CD4-positive, CD25-positive, alpha-beta regulatory T cell (primary cell): ENCODE data around the gene ADAMTS8. TPM values are rescaled to one million over a fixed set of nuclear protein-coding genes. Genes with fewer than 3 reads are reported as not detected.
A peak's percentile ranks its signal among the peaks of the same experiment; 100 is the strongest.

Experiments used
- ATAC-seq, 2 donors: fragments of 150-1000 bp; cut with Tn5 transposase; one replicate each; pipeline ENCODE4 v1.10.0; 2021; ENCODE audit warnings: low read depth in 2 of 2, moderate number of reproducible peaks in 2 of 2, moderate library complexity in 1 of 2
- DNase-seq, 3 donors: peaks; one replicate each; pipeline versions ENCODE4 v3.0.0 to v3.0.0-alpha.2; 2012 to 2022; ENCODE audit warnings: mixed read lengths in 1 of 3
- H3K27ac ChIP-seq: one replicate; pipeline ENCODE4 v1.7.0; 2013; ENCODE audit warnings: mild to moderate bottlenecking, low read length; ENCODE audit not compliant: insufficient read depth, poor library complexity, severe bottlenecking
- H3K27me3 ChIP-seq: one replicate; pipeline ENCODE4 v1.7.0; 2013; ENCODE audit warnings: low read length; ENCODE audit not compliant: control insufficient read depth, insufficient read depth
- H3K36me3 ChIP-seq: one replicate; pipeline ENCODE4 v1.7.0; 2013; ENCODE audit warnings: mild to moderate bottlenecking, low read length, moderate library complexity; ENCODE audit not compliant: control insufficient read depth, insufficient read depth
- H3K4me1 ChIP-seq: 2 replicates; pipeline ENCODE4 v1.7.0; 2013; ENCODE audit warnings: mild to moderate bottlenecking, low read length; ENCODE audit not compliant: insufficient read depth, control insufficient read depth, poor library complexity, severe bottlenecking
- H3K4me3 ChIP-seq: one replicate; pipeline ENCODE4 v1.7.0; 2013; ENCODE audit warnings: low read depth, mild to moderate bottlenecking, low read length, moderate library complexity
- H3K9me3 ChIP-seq, 2 experiments: 1 replicate in 1 of 2; 2 replicates in 1 of 2; pipeline ENCODE4 v1.7.0; 2013; ENCODE audit warnings: low read length in 2 of 2, mild to moderate bottlenecking in 1 of 2, moderate library complexity in 1 of 2; ENCODE audit not compliant: control insufficient read depth in 2 of 2
- H3K27ac Mint-ChIP-seq, 3 donors: one replicate each; pipeline ENCODE4 v1.8.0; 2020 to 2022; ENCODE audit warnings: mild to moderate bottlenecking in 3 of 3, mixed read lengths in 3 of 3, moderate library complexity in 2 of 3
- H3K27me3 Mint-ChIP-seq: one replicate; pipeline ENCODE4 v1.8.0; 2022; ENCODE audit warnings: mild to moderate bottlenecking, mixed read lengths
- H3K36me3 Mint-ChIP-seq: one replicate; pipeline ENCODE4 v1.8.0; 2020; ENCODE audit warnings: mixed read lengths
- H3K4me1 Mint-ChIP-seq, 4 donors: one replicate each; pipeline ENCODE4 v1.8.0; 2020 to 2022; ENCODE audit warnings: mixed read lengths in 4 of 4, mild to moderate bottlenecking in 1 of 4
- H3K4me3 Mint-ChIP-seq, 4 donors: one replicate each; pipeline ENCODE4 v1.8.0; 2020 to 2022; ENCODE audit warnings: mild to moderate bottlenecking in 4 of 4, mixed read lengths in 4 of 4, moderate library complexity in 3 of 4
- H3K9me3 Mint-ChIP-seq, 7 donors: one replicate each; pipeline ENCODE4 v1.8.0; 2020 to 2022; ENCODE audit warnings: mixed read lengths in 7 of 7, mild to moderate bottlenecking in 3 of 7, moderate library complexity in 2 of 7
- polyA plus RNA-seq, 4 donors: library from polyadenylated mRNA; unstranded; fragments of 300-500 nt; fragmentation: Illumina TruSeq; gene quantifications; one replicate each; pipeline ENCODE4 v1.2.3, GENCODE V29; 2021
- total RNA-seq: library from RNA; stranded (reverse); gene quantifications from one replicate; pipeline ENCODE4 v1.2.3, GENCODE V29; 2022

The ADAMTS8 gene
- total and polyA plus RNA-seq, 5 donors from 2014 or later: 0.18 TPM; not detected in 4

DNA sequence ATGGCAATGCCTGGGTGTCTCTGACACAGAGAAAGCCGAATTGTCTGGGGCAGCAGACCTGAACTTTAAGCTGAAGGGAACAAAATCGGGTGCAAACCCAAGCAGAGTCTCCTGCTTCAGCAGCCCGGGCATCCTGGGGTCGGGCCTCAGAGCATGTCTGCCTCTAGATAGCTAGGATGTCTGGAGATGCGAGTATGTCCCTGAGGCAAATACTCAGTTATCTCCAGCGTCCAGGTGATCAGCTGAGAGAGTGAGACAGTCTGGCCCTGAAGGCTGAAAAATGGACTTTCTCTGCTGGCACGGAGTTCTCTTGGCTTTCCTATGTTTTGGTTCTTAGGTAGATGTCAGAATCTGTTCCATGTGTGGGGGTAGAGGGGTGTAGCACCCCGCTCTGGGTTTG is 3.3 kb downstream of the ADAMTS8 start:
- Histone ChIP-seq H3K9me3 (no peaks in the 10 kb centered on the region), H3K27ac (no peak overlapping the region), H3K4me3 (no peak overlapping the region), H3K4me1 (peaks cover 4% of the 10 kb centered on the region), H3K27me3 (peaks cover 13% of the 10 kb centered on the region), H3K36me3 (no peaks in the 10 kb centered on the region)
- H3K27ac Mint-ChIP-seq: no peak overlapping the region
- DNase-seq: no peak
- H3K4me3 Mint-ChIP-seq: no peak overlapping the region
- peaks cover 0 to 5% (median 0%) of the 10 kb centered on the region in 7 donors for H3K9me3 Mint-ChIP-seq
- H3K36me3 Mint-ChIP-seq: no peaks in the 10 kb centered on the region
- peaks cover 0 to 13% (median 2%) of the 10 kb centered on the region in 4 donors for H3K4me1 Mint-ChIP-seq
- ATAC-seq: no peak
- H3K27me3 Mint-ChIP-seq: peaks cover 61% of the 10 kb centered on the region

GRCh38 chr11:130424613-130425140 is 3.7 kb downstream of the ADAMTS8 start:
- ATAC-seq: no peak
- H3K4me1 Mint-ChIP-seq: peaks cover 0 to 13% (median 2%) of the 10 kb centered on the region in 4 donors
- peaks cover 0 to 5% (median 0%) of the 10 kb centered on the region in 7 donors for H3K9me3 Mint-ChIP-seq
- H3K4me3 ChIP-seq: no peak overlapping the region
- no peaks in the 10 kb centered on the region for H3K36me3 Mint-ChIP-seq
- no peak overlapping the region for H3K27ac ChIP-seq
- H3K9me3 ChIP-seq: no peaks in the 10 kb centered on the region
- H3K4me1 ChIP-seq: peaks cover 4% of the 10 kb centered on the region
- peaks cover 8% of the 10 kb centered on the region for H3K27me3 ChIP-seq
- peak overlapping the region in 1 of 3 donors; percentile 73 for H3K27ac Mint-ChIP-seq
- H3K4me3 Mint-ChIP-seq: no peak overlapping the region
- no peaks in the 10 kb centered on the region for H3K36me3 ChIP-seq
- DNase-seq: no peak
- peaks cover 56% of the 10 kb centered on the region for H3K27me3 Mint-ChIP-seq

GRCh38 chr11:130423541-130424142 is 4.8 kb downstream of the ADAMTS8 start:
- Mint-ChIP-seq H3K9me3 (peaks cover 0 to 5% (median 0%) of the 10 kb centered on the region in 7 donors), H3K36me3 (no peaks in the 10 kb centered on the region), H3K4me3 (no peak overlapping the region), H3K4me1 (peaks cover 0 to 6% (median 2%) of the 10 kb centered on the region in 4 donors), H3K27me3 (peaks cover 46% of the 10 kb centered on the region), H3K27ac (no peak overlapping the region)
- DNase-seq (no peak), ATAC-seq (no peak)
- Histone ChIP-seq H3K9me3 (no peaks in the 10 kb centered on the region), H3K27me3 (peaks cover 3% of the 10 kb centered on the region), H3K4me3 (no peak overlapping the region), H3K4me1 (peaks cover 4% of the 10 kb centered on the region), H3K36me3 (no peaks in the 10 kb centered on the region), H3K27ac (no peak overlapping the region)

DNA sequence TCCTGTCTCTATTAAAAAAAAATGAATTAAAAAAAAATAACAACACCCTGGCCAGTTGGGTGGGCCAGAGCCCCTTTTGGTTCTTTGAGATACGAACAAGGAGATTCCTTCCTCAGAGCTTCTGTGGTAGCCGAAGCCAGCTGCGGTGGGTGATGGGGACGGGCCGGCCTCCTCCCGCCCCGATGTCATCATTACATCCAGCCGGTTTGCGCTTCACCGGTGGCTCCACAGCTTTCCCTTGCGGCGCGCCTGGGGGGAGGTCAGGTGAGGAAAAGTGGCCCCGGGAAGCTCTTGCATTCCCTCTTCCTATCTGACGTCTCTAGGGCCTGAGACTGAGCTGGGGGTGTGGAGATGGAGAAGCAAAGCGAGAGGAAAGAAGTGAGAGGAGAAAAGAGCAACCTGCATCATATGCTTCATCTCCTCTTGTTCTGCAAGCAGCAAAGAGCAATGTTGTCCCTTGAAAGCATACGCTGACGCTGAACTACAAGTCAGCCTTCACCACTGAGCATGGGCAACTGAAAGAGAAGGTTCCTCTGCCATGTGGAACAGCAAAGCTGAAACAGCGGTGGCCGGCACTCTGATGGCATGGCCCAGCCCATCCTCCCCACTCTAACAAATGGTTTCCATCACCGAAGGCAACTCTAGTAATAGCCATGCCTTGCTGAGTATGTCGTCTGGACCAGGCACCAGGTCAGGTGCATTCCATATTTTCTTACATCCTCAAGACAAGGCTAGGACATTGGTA is 6.0 kb downstream of the ADAMTS8 start:
- no peak overlapping the region for H3K27ac ChIP-seq
- Mint-ChIP-seq H3K27ac (no peak overlapping the region), H3K4me1 (peaks cover 0 to 4% (median 2%) of the 10 kb centered on the region in 4 donors), H3K27me3 (peaks cover 43% of the 10 kb centered on the region), H3K4me3 (no peak overlapping the region), H3K9me3 (peaks cover 0 to 5% (median 0%) of the 10 kb centered on the region in 7 donors), H3K36me3 (no peaks in the 10 kb centered on the region)
- H3K9me3 ChIP-seq: no peaks in the 10 kb centered on the region
- H3K4me3 ChIP-seq: no peak overlapping the region
- no peaks in the 10 kb centered on the region for H3K4me1 ChIP-seq
- ATAC-seq (no peak), DNase-seq (no peak)
- H3K36me3 ChIP-seq: no peaks in the 10 kb centered on the region
- peaks cover 3% of the 10 kb centered on the region for H3K27me3 ChIP-seq

DNA sequence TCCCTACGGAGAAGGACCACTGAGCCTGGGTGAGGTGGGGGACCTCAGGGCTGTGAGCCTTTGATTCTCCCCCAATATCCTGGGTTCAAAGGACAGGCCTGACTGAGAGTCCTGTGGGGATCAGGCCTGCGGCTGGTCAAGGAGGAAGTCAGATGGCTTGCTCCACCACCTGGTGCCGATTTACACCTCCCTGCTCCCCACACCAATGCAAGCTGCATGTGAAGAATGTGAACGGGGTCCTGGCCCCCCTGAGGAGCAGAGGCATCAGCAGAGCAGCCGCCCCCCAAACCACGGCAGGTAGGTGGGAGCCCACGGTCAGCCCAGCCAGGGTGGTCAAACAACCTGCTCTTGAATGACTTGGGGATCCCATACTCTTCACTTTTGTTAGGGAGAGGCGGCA is 6.7 kb downstream of the ADAMTS8 start:
- H3K36me3 Mint-ChIP-seq: no peaks in the 10 kb centered on the region
- no peak for ATAC-seq
- no peaks in the 10 kb centered on the region for H3K4me1 ChIP-seq
- H3K27ac Mint-ChIP-seq: no peak overlapping the region
- DNase-seq: no peak
- H3K36me3 ChIP-seq: no peaks in the 10 kb centered on the region
- H3K4me3 Mint-ChIP-seq: no peak overlapping the region
- no peak overlapping the region for H3K27ac ChIP-seq
- H3K4me3 ChIP-seq: no peak overlapping the region
- H3K9me3 ChIP-seq: no peaks in the 10 kb centered on the region
- no peaks in the 10 kb centered on the region for H3K4me1 Mint-ChIP-seq
- H3K27me3 Mint-ChIP-seq: peaks cover 36% of the 10 kb centered on the region
- peaks cover 0 to under 1% (median 0%) of the 10 kb centered on the region in 7 donors for H3K9me3 Mint-ChIP-seq
- peaks cover 3% of the 10 kb centered on the region for H3K27me3 ChIP-seq

- no peaks in the 10 kb centered on the region for H3K9me3 Mint-ChIP-seq
- Histone ChIP-seq H3K4me1 (no peaks in the 10 kb centered on the region), H3K36me3 (no peaks in the 10 kb centered on the region), H3K27me3 (peaks cover under 1% of the 10 kb centered on the region), H3K27ac (no peak overlapping the region), H3K9me3 (no peaks in the 10 kb centered on the region), H3K4me3 (no peak overlapping the region)
- no peak overlapping the region for H3K4me3 Mint-ChIP-seq
- DNase-seq (no peak), ATAC-seq (no peak)
- H3K27ac Mint-ChIP-seq: no peak overlapping the region
- H3K27me3 Mint-ChIP-seq: peaks cover 31% of the 10 kb centered on the region
- H3K4me1 Mint-ChIP-seq: no peaks in the 10 kb centered on the region
- no peaks in the 10 kb centered on the region for H3K36me3 Mint-ChIP-seq
Observed at GRCh38 chr11:130421199-130421585, 7.2 kb downstream of the ADAMTS8 start.

DNA sequence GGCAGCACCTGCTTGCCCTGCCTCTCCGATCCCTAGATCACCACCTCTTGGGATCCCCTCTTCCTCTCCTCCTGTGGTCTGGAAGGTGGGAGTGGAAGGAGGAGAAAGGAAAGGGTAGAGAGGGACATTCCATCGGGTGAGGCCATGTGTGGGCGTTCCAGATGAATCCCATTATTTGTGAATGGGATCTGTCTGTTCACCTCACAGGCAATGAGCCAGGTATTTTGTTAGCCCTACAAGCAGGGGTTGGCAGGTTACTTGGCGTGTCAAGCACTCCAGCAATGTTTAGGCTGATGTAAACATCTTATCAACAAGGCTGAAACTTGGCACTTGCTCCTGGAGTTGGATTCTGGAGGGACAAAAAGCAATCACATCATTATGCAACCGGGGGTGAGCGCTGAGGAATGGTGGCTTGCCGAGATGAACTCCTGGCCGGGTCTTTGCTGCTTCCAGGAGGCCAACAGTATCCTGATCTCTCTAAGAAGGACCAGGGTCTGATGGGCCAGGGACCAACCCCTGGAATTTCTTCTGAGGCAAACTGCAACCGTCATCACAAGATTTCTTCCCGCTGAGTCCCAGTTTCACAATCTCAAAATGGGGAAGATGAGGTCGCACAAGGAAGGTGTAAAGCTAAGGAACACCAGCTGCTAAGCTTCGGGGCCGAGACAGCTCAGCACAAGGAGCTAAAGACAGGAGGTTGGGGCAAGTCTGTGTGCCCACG is 7.8 kb downstream of the ADAMTS8 start:
- H3K4me1 ChIP-seq: no peaks in the 10 kb centered on the region
- H3K9me3 ChIP-seq: no peaks in the 10 kb centered on the region
- no peaks in the 10 kb centered on the region for H3K9me3 Mint-ChIP-seq
- ATAC-seq (no peak), DNase-seq (no peak)
- peaks cover 25% of the 10 kb centered on the region for H3K27me3 Mint-ChIP-seq
- no peaks in the 10 kb centered on the region for H3K36me3 Mint-ChIP-seq
- H3K27ac ChIP-seq: no peak overlapping the region
- no peaks in the 10 kb centered on the region for H3K27me3 ChIP-seq
- H3K4me3 ChIP-seq: no peak overlapping the region
- H3K4me3 Mint-ChIP-seq: peak overlapping the region in 1 of 4 donors; percentile 68
- no peaks in the 10 kb centered on the region for H3K4me1 Mint-ChIP-seq
- H3K36me3 ChIP-seq: no peaks in the 10 kb centered on the region
- H3K27ac Mint-ChIP-seq: no peak overlapping the region
